Posterior vena cava (tissue), 2 donors: ENCODE data around the gene PGLYRP3. TPM values are rescaled to one million over a fixed set of nuclear protein-coding genes. Genes with fewer than 3 reads are reported as not detected.
A peak's percentile ranks its signal among the peaks of the same experiment; 100 is the strongest.

ENCODE experiments used
- DNase-seq: peaks from one replicate; pipeline ENCODE4 v3.0.0-alpha.2; 2020; ENCODE audit warnings: low spot score
- intact Hi-C, 2 donors: fragments of 100-400 bp; cut with DNase I; formaldehyde crosslinking; loops; one replicate each; pipeline versions ENCODE4 v1.14.1 to v1.14.2; 2022 to 2023
- total RNA-seq, 2 donors: library from RNA; stranded (reverse); fragmentation: NEBNext Ultra II Directional; extraction: Animal tissue kit (Norgen Biotek cat#: 25700); gene quantifications; one replicate each; pipeline ENCODE4 v1.2.1, GENCODE V29; 2021
- donor health status: DM: yes; HTN: yes; CAD: no.
- donor health status: DM: yes; HTN: yes; CAD: no.

The PGLYRP3 gene
- total RNA-seq, 2 donors from 2014 or later = not detected

GRCh38 chr1:153272186-153272585 lies 40.6 kb downstream of the PGLYRP3 start:
- intact Hi-C loops = no loop called here

GRCh38 chr1:153271711-153272110 lies 41.0 kb downstream of the PGLYRP3 start:
- intact Hi-C loops = no loop called here
- DNase-seq = no peak

More at GRCh38 chr1:153272186-153272585, 40.6 kb downstream of the PGLYRP3 start:
- DNase-seq = no peak

- intact Hi-C loops = no loop called here
- DNase-seq = no peak
Measured at GRCh38 chr1:153265457-153265856, 47.3 kb downstream of the PGLYRP3 start.

DNA sequence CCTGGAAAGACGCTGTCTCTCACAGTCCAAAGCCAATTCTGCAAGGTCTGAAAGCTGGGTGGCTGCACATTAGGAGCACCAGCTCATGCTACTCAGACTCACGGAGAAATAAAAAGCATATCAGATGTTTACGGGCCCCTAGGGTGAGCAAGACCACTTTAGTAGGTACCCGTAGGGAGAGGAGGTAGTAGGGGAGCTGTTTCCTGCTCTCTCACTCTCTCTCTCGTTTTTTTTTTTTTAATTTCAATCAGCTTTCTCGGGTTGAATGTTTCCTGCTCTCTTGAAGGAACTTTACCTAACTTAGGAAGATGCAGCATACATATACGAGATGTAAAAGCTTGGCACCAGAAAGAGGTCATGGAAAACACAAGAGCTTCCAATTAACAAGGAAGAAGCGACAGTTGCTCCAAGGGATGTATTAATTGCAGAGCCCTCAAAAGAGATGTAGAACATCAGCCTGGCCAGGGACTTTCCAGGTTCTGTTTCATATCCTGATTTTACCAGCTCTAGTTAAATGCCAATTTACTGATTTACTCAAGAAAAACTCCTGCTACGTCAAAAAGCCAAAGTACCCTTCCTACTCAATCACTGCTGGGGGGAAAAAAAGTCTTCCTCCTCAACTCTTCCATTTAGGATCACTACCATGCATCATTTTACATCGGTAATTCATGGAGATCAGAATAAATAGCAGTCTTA lies 50.1 kb downstream of the PGLYRP3 start:
- intact Hi-C loops = no loop called here
- no peak for DNase-seq

- intact Hi-C loops = no loop called here
- DNase-seq = no peak
Measured at GRCh38 chr1:153262070-153262366, 50.7 kb downstream of the PGLYRP3 start.

- peak; percentile 83 for DNase-seq
- intact Hi-C loops = no loop called here
Measured at GRCh38 chr1:153261281-153262069, 51.3 kb downstream of the PGLYRP3 start.

- intact Hi-C loops = no loop called here
- DNase-seq = no peak
Measured at GRCh38 chr1:153260585-153261280, 52.0 kb downstream of the PGLYRP3 start.

GRCh38 chr1:153259387-153259786 lies 53.4 kb downstream of the PGLYRP3 start, which contains the start of gene LORICRIN:
TSS of gene LORICRIN (plus strand) at chr1:153259687. CDS start at chr1:153260950, 1,263 bp downstream.
- no peak for DNase-seq
- intact Hi-C loops = no loop called here

DNA sequence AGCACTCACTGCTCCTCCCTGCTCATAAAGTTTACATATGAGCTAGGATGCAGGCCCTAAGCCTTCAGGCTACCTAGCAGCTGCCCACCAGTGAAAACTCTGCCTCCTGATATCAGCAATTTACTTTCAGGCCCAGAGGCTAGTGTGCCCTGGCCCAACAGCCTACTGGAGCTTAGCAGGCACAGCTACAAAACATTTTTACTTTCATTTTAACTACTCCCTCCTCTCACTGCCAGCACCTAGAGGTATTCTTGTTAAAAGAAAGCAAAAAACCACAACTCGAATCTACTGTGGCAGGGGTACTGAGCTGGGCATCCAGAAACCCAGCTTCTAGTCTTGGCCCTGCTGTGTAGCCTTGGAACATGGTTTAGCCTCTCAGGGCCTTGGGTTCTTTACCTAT lies 59.1 kb downstream of the PGLYRP3 start:
- DNase-seq = no peak
- intact Hi-C loops = no loop called here

- intact Hi-C loops = no loop called here
- no peak for DNase-seq
Measured at GRCh38 chr1:153253076-153253475, 59.7 kb downstream of the PGLYRP3 start.

- no peak for DNase-seq
- intact Hi-C loops = no loop called here
Measured at GRCh38 chr1:153251988-153252387, 60.8 kb downstream of the PGLYRP3 start.

DNA sequence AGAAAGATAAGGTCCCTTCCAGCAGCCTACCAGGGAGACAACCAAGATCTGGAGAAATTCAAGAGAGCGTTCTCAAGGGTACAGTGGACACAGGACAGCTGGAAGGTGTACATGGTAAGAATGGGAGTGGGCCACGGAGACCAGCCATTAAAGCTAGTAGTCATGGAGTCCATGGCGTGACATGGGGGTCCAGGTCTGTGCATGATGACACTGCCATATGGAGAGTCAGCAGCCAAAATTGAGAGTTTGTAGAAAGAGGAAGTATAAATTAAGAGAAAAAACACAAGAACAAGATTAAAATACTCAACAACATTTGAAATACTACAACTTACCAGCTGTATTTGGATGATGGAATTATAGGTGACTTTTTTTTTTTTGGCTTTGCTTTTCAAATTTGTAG lies 61.2 kb downstream of the PGLYRP3 start:
- no peak for DNase-seq

GRCh38 chr1:153251087-153251486 lies 61.7 kb downstream of the PGLYRP3 start:
- intact Hi-C loops = no loop called here
- no peak for DNase-seq

More for the DNA sequence above, 61.2 kb downstream of the PGLYRP3 start:
- intact Hi-C loops = no loop called here

- intact Hi-C loops = no loop called here
- no peak for DNase-seq
Measured at GRCh38 chr1:153250166-153250565, 62.6 kb downstream of the PGLYRP3 start.

- intact Hi-C loops = no loop called here
- no peak for DNase-seq
Measured at GRCh38 chr1:153248176-153248879, 64.4 kb downstream of the PGLYRP3 start.

Other genes with a start within 250 kb of the PGLYRP3 start
- gene SPRR2B, start 241.3 kb downstream of the PGLYRP3 start, total RNA-seq = not detected
- not detected for gene SPRR2E, start 218.4 kb downstream of the PGLYRP3 start, total RNA-seq
- 1 to 10 TPM in 1 of 2 donors, not detected in 1; 1.9 TPM for gene SPRR2F, start 199.4 kb downstream of the PGLYRP3 start, total RNA-seq
- not detected for gene SPRR2G, start 162.1 kb downstream of the PGLYRP3 start, total RNA-seq
- gene LELP1, start 109.5 kb downstream of the PGLYRP3 start, total RNA-seq = not detected
- gene PRR9, start 95.4 kb downstream of the PGLYRP3 start, total RNA-seq = not detected
- gene LORICRIN, start 53.3 kb downstream of the PGLYRP3 start, total RNA-seq = not detected
- not detected for gene PGLYRP4, start 35.9 kb upstream of the PGLYRP3 start, total RNA-seq
- 100 to 1,000 TPM; 158 to 525 TPM for gene S100A9, start 44.9 kb upstream of the PGLYRP3 start, total RNA-seq
- gene S100A12, start 62.7 kb upstream of the PGLYRP3 start, total RNA-seq = 10 to 100 TPM; 12.6 to 34.4 TPM
- gene S100A8, start 78.1 kb upstream of the PGLYRP3 start, total RNA-seq = 100 to 1,000 TPM; 123 to 360 TPM
- not detected for gene S100A7A, start 103.6 kb upstream of the PGLYRP3 start, total RNA-seq
- not detected for gene S100A7, start 147.7 kb upstream of the PGLYRP3 start, total RNA-seq
- 1,000 to 10,000 TPM; 1,174 to 1,536 TPM for gene S100A6, start 223.0 kb upstream of the PGLYRP3 start, total RNA-seq
- gene S100A5, start 228.0 kb upstream of the PGLYRP3 start, total RNA-seq = not detected
- 100 to 1,000 TPM; 286 to 472 TPM for gene S100A4, start 232.9 kb upstream of the PGLYRP3 start, total RNA-seq
- gene S100A3, start 236.3 kb upstream of the PGLYRP3 start, total RNA-seq = 1 to 10 TPM; 4.1 to 8.3 TPM